Measurements from ENCODE around the gene SERGEF.

DNA sequence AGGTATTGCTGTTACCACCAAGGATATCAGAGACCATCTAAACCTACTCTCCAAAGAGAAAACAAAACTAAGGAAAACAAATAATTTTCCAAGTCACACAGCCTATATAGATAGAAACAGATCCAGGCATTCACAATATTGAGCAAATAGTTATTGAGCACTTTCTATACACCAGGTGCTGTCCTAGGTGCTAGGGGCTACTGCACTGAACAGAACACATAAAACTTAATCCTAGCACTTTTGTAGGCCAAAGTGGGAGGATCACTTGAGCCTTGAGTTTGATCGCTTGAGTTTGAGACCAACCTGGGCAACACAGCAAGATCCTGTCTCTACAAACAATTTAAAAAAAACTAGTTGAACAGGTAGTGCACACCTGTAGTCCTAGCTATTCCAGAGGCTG, 44.6 kb downstream of the SERGEF start:
- TF ChIP-seq, protein P1, sequence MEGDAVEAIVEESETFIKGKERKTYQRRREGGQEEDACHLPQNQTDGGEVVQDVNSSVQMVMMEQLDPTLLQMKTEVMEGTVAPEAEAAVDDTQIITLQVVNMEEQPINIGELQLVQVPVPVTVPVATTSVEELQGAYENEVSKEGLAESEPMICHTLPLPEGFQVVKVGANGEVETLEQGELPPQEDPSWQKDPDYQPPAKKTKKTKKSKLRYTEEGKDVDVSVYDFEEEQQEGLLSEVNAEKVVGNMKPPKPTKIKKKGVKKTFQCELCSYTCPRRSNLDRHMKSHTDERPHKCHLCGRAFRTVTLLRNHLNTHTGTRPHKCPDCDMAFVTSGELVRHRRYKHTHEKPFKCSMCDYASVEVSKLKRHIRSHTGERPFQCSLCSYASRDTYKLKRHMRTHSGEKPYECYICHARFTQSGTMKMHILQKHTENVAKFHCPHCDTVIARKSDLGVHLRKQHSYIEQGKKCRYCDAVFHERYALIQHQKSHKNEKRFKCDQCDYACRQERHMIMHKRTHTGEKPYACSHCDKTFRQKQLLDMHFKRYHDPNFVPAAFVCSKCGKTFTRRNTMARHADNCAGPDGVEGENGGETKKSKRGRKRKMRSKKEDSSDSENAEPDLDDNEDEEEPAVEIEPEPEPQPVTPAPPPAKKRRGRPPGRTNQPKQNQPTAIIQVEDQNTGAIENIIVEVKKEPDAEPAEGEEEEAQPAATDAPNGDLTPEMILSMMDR (IDR thresholded peaks at IDR 0.05): no peak
- no peak for TF ChIP-seq SMC3 (IDR thresholded peaks at IDR 0.05)

Measured in A549 (cell line).